K562 (cell line): ENCODE results near the gene COL4A1. TPM values are rescaled to one million over a fixed set of nuclear protein-coding genes. Genes with fewer than 3 reads are reported as not detected.

Experiments
- ATAC-seq: fragments of 200-7000 bp; cut with Tn5 transposase; 3 replicates; pipeline ENCODE4 v1.9.1; 2020; ENCODE audit warnings: moderate library complexity
- BruUV-seq: library from RNA; stranded (reverse); fragments of 400-500 nt; replicated peaks from 2 replicates; lab custom pipeline; 2021; lab: Mats Ljungman, UMichigan
- CTCF ChIA-PET: fragments of 300-600 bp; formaldehyde crosslinking; extraction: SDS; loops from one replicate; lab custom pipeline; 2021; ENCODE audit warnings: low intra/inter-chr PET ratio; lab: Yijun Ruan, JAX
- POLR2A ChIA-PET: fragments of 300-600, 350-650 bp; sonication (Branson Sonifier 250); formaldehyde crosslinking; extraction: SDS; loops from one replicate; lab custom pipeline; 2021; ENCODE audit warnings: antibody characterized with exemption, inconsistent platforms; lab: Yijun Ruan, JAX
- DNase-seq, 4 experiments: peaks; one replicate each; pipeline versions ENCODE4 v3.0.0 to v3.0.0-alpha.2; 2011 to 2018; ENCODE audit warnings: low spot score in 3 of 4, mixed read lengths in 3 of 4; ENCODE audit errors: extremely low read depth in 1 of 4
- FAIRE-seq: peaks from 2 replicates; lab custom pipeline; 2011; peaks lifted over from hg19 to GRCh38; lab: Jason Lieb, UNC
- H2AFZ ChIP-seq: 2 replicates; pipeline ENCODE4 v1.6.0; 2011; ENCODE audit warnings: low read depth, low read length, control low read depth, inconsistent platforms
- H3K27ac ChIP-seq: fragments of 200-600 bp; 3 replicates; pipeline ENCODE4 v1.8.0; 2011; ENCODE audit warnings: low read depth, mild to moderate bottlenecking, control low read depth, inconsistent platforms, low read length, moderate library complexity, mixed read lengths; ENCODE audit errors: extremely low read depth
- H3K27me3 ChIP-seq, 2 experiments: fragments of 300-600 bp in 1 of 2; 2 replicates in 1 of 2; 3 replicates in 1 of 2; pipeline versions ENCODE4 v1.6.0 to v1.8.0; 2011; ENCODE audit warnings: inconsistent platforms in 2 of 2, low read length in 2 of 2, mild to moderate bottlenecking in 1 of 2, mixed read lengths in 1 of 2, moderate library complexity in 1 of 2; ENCODE audit not compliant: control insufficient read depth in 2 of 2, insufficient read depth in 2 of 2
- H3K36me3 ChIP-seq: fragments of 300-600 bp; 3 replicates; pipeline ENCODE4 v1.8.0; 2011; ENCODE audit warnings: mild to moderate bottlenecking, low read length, inconsistent platforms; ENCODE audit not compliant: control insufficient read depth, insufficient read depth
- H3K4me1 ChIP-seq, 2 experiments: fragments of 200-600 bp in 1 of 2; replicated peaks in 1 of 2; 2 replicates in 1 of 2; 3 replicates in 1 of 2; pipeline versions ENCODE4 v1.5.1 to v1.8.0; 2011; ENCODE audit warnings: inconsistent platforms in 2 of 2, low read length in 2 of 2, mild to moderate bottlenecking in 1 of 2, mixed read lengths in 1 of 2, moderate library complexity in 1 of 2; ENCODE audit not compliant: control insufficient read depth in 2 of 2, insufficient read depth in 2 of 2
- H3K4me2 ChIP-seq: 2 replicates; pipeline ENCODE4 v1.6.1; 2011; ENCODE audit warnings: low read length, control low read depth, inconsistent platforms, mixed read lengths; ENCODE audit not compliant: insufficient read depth
- H3K4me3 ChIP-seq: fragments of 200-600 bp; sonication (generic), shearing (Covaris generic); 2 replicates; pipeline ENCODE4 v1.5.1; 2016; ENCODE audit warnings: control low read depth, inconsistent platforms
- H3K79me2 ChIP-seq: fragments of 200-600 bp; 3 replicates; pipeline ENCODE4 v1.8.0; 2011; ENCODE audit warnings: low read length, inconsistent platforms; ENCODE audit not compliant: control insufficient read depth, insufficient read depth
- H3K9ac ChIP-seq, 2 experiments: 2 replicates each; pipeline versions ENCODE4 v1.6.0 to v1.6.1; 2011; ENCODE audit warnings: low read depth in 2 of 2, low read length in 2 of 2, control low read depth in 1 of 2, inconsistent platforms in 1 of 2, mild to moderate bottlenecking in 1 of 2, mixed read lengths in 1 of 2; ENCODE audit not compliant: insufficient read depth in 1 of 2
- H3K9me1 ChIP-seq: one replicate; pipeline ENCODE4 v1.6.0; 2011; ENCODE audit warnings: inconsistent platforms, mild to moderate bottlenecking, low read length, moderate library complexity; ENCODE audit not compliant: control insufficient read depth, insufficient read depth
- H3K9me3 ChIP-seq: replicated peaks from 2 replicates; pipeline ENCODE4 v1.5.1; 2011; ENCODE audit warnings: low read depth, low read length, inconsistent platforms; ENCODE audit not compliant: control insufficient read depth, insufficient read depth
- H4K20me1 ChIP-seq: replicated peaks from 2 replicates; pipeline ENCODE4 v1.6.1; 2011; ENCODE audit warnings: low read length, inconsistent platforms, mixed read lengths; ENCODE audit not compliant: control insufficient read depth, insufficient read depth
- BDP1 ChIP-seq: IDR thresholded peaks from 3 replicates; pipeline ENCODE4 v1.6.1; 2011; ENCODE audit not compliant: insufficient read length, insufficient read depth
- ELF1 ChIP-seq: fragments of 200-800 bp; sonication (Bioruptor generic); IDR thresholded peaks from 2 replicates; pipeline ENCODE4 v1.6.1; 2016; ENCODE audit warnings: missing genetic modification characterization, missing compliant biosample characterization
- KHSRP ChIP-seq: fragments of 450-650 bp; IDR thresholded peaks from 2 replicates; pipeline ENCODE4 v1.6.1; 2017
- MCM3 ChIP-seq: fragments of 450-650 bp; IDR thresholded peaks from 2 replicates; pipeline ENCODE4 v1.6.1; 2016
- PTBP1 ChIP-seq: fragments of 200-400 bp; formaldehyde crosslinking; IDR thresholded peaks from 2 replicates; pipeline ENCODE4 v1.6.1; 2017; ENCODE audit warnings: low read depth, low read length
- SRSF7 ChIP-seq: fragments of 200-400 bp; formaldehyde crosslinking; optimal IDR thresholded peaks from 2 replicates; pipeline ENCODE3; 2017; ENCODE audit warnings: mild to moderate bottlenecking, low read depth, low read length
- TCF7L2 ChIP-seq: fragments of 150-350 bp; IDR thresholded peaks from 2 replicates; pipeline ENCODE4 v1.6.1; 2016; ENCODE audit warnings: low read depth, mild to moderate bottlenecking, low read length, moderate library complexity
- XRCC4 ChIP-seq: IDR thresholded peaks from one replicate; pipeline ENCODE4 v1.6.1; 2011; ENCODE audit not compliant: insufficient read depth, insufficient read length; ENCODE audit errors: extremely low read depth
- ZC3H4 ChIP-seq: sonication (generic); formaldehyde crosslinking; IDR thresholded peaks from 2 replicates; pipeline ENCODE4 v1.9.0; 2021; ENCODE audit warnings: missing genetic modification reagents, borderline replicate concordance
- ZNF239 ChIP-seq: fragments of 250-450 bp; sonication (Bioruptor Pico); IDR thresholded peaks from 2 replicates; pipeline ENCODE4 v1.4.0; 2020; ENCODE audit warnings: mild to moderate bottlenecking
- ZNF780A ChIP-seq: fragments of 250-450 bp; sonication (Bioruptor Pico); IDR thresholded peaks from 2 replicates; pipeline ENCODE4 v1.5.0; 2021; ENCODE audit warnings: mild to moderate bottlenecking
- WGBS: fragments of 100-300 bp; shearing (Covaris generic); methylation state at CpG from one replicate; pipeline ENCODE4 v1.1.6; 2016; ENCODE audit warnings: low coverage, mixed read lengths; ENCODE audit not compliant: insufficient coverage; ENCODE audit errors: missing lambda C conversion rate; 5-methylcytosine and 5-hydroxymethylcytosine counted together
- in situ Hi-C: fragments of 300-500 bp; cut with MboI; formaldehyde crosslinking; loops from 4 replicates; pipeline ENCODE4 v1.15.0; 2018; ENCODE audit warnings: inconsistent platforms, mixed read lengths
- intact Hi-C: fragments of 100-400 bp; cut with micrococcal nuclease; formaldehyde crosslinking; loops from 2 replicates; pipeline ENCODE4 v1.14.2; 2022
- polyA plus RNA-seq, 8 experiments: library from polyadenylated mRNA; depleted of rRNA in 4 of 8; stranded (reverse) in 5 of 8; unstranded in 3 of 8; fragments of >200 nt; fragmentation: Nextera tagmentation in 2 of 8; fragmentation: Illumina TruSeq in 1 of 8; extraction: Ambion mirVana in 2 of 8; extraction: Trizol in 1 of 8; gene quantifications; 2 replicates each; pipeline versions ENCODE4 v1.2.1 to v1.2.3, GENCODE V29; 2011 to 2014; ENCODE audit warnings: inconsistent platforms in 1 of 8, missing spikeins in 1 of 8
- total RNA-seq, 7 experiments: library from RNA; depleted of rRNA in 6 of 7; stranded (reverse); fragments of >200 nt in 6 of 7; fragmentation: Illumina TruSeq in 2 of 7; extraction: Trizol in 2 of 7; gene quantifications; 2 replicates each; pipeline versions ENCODE4 v1.2.1 to v1.2.3, GENCODE V29; 2011 to 2021; ENCODE audit warnings: low replicate concordance in 1 of 7
- TF ChIP-seq, protein P1 (sequence below): fragments of 250-450 bp; sonication (Bioruptor Pico); IDR thresholded peaks from 2 replicates; pipeline ENCODE4 v1.4.0; 2020; ENCODE audit warnings: mild to moderate bottlenecking

COL4A1 gene
- total and polyA plus RNA-seq, 9 of the 15 experiments (the other 6 are each of a cell fraction or from before 2014, with no cell fraction given): 0.35 TPM; not detected in 8

DNA sequence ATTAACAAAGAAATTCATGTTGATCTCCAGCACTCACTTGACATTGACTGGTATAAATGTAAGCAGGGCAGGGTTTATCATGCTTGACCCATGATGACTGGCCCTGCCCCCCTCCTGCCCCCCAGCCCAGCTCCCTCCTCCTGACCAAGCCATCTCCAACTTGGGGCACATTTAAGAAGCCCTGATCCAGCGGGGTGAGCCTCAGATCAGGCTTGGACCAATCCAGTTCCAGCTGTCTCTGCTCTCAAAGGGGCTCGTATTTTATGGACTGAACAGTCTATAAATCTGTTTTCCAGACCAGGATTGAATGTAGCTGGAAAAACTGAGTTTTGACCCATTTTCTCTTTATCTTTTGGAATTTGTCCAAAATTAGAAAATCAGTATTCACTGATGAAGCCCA is 100.0 kb downstream of the COL4A1 start:
- TF ChIP-seq ZNF239 (CRISPR knock-in tag): no peak
- TF ChIP-seq SRSF7: no peak
- no peak for TF ChIP-seq BDP1
- no peak for TF ChIP-seq TCF7L2
- TF ChIP-seq MCM3: no peak
- no peak for TF ChIP-seq XRCC4
- no peak for TF ChIP-seq ZNF780A (CRISPR knock-in tag)
- TF ChIP-seq, protein P1, sequence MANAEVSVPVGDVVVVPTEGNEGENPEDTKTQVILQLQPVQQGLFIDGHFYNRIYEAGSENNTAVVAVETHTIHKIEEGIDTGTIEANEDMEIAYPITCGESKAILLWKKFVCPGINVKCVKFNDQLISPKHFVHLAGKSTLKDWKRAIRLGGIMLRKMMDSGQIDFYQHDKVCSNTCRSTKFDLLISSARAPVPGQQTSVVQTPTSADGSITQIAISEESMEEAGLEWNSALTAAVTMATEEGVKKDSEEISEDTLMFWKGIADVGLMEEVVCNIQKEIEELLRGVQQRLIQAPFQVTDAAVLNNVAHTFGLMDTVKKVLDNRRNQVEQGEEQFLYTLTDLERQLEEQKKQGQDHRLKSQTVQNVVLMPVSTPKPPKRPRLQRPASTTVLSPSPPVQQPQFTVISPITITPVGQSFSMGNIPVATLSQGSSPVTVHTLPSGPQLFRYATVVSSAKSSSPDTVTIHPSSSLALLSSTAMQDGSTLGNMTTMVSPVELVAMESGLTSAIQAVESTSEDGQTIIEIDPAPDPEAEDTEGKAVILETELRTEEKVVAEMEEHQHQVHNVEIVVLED (CRISPR knock-in tag): no peak
- TF ChIP-seq PTBP1: no peak
- TF ChIP-seq ELF1 (tag): no peak
- no peak for TF ChIP-seq ZC3H4 (CRISPR knock-in tag)
- TF ChIP-seq KHSRP: no peak
- WGBS: 0% methylated on average over 1 of the region's 2 CpGs
- Histone ChIP-seq H3K79me2 (no peaks in the 10 kb centered on the region), H3K36me3 (no peaks in the 10 kb centered on the region), H3K9me3 (no peaks in the 10 kb centered on the region), H4K20me1 (no peaks in the 10 kb centered on the region), H3K4me2 (no peak overlapping the region), H3K4me1 (no peaks in the 10 kb centered on the region), H3K27ac (no peak overlapping the region), H3K9ac (no peak overlapping the region), H3K27me3 (peaks cover 2 to 13% of the 10 kb centered on the region in 2 experiments; a peak in 3 of 5 replicates), H3K9me1 (no peaks in the 10 kb centered on the region), H2AFZ (no peak overlapping the region), H3K4me3 (no peak overlapping the region)
- ChIA-PET CTCF (no interaction called here), POLR2A (no interaction called here)
- no TSS peak for BruUV-seq
- no peak for FAIRE-seq
- no peak for DNase-seq
- intact Hi-C loops (no loop called here), in situ Hi-C loops (no loop called here)
- no peak for ATAC-seq
